Activated CD8-positive, alpha-beta memory T cell treated with anti-CD3 and anti-CD28 coated beads for 4 hours (primary cell): ENCODE data around the gene HCN4.

Experiments
- DNase-seq, 2 donors: peaks; one replicate each; pipeline ENCODE4 v3.0.0-alpha.2; 2020; ENCODE audit warnings: low read depth in 2 of 2

Gene HCN4

DNA sequence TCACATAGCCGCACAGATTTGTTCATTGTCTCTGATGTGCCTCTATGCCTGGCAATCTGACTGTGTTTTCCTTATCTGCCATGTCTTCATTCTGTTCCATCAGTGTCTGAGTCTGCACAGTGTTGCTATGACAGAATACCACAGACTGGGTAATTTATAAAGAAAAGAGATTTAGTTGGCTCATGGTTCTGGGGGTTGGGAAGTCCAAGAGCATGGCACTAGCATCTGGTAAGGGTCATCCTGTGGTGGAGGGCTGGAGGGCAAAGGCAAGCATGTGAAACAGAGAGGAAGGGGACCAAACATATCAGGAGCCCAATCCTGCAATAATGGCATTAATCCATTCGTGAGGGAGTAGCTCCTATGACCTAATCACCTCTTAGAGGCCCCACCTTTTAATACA lies 11.9 kb upstream of the HCN4 start:
- DNase-seq, result no peak

- no peak for DNase-seq
Observed at GRCh38 chr15:73378089-73378488, 9.3 kb upstream of the HCN4 start.

GRCh38 chr15:73375755-73376305 lies 7.1 kb upstream of the HCN4 start:
- DNase-seq, result no peak

GRCh38 chr15:73375012-73375411 lies 6.3 kb upstream of the HCN4 start:
- no peak for DNase-seq

GRCh38 chr15:73374604-73375003 lies 5.8 kb upstream of the HCN4 start:
- no peak for DNase-seq

DNA sequence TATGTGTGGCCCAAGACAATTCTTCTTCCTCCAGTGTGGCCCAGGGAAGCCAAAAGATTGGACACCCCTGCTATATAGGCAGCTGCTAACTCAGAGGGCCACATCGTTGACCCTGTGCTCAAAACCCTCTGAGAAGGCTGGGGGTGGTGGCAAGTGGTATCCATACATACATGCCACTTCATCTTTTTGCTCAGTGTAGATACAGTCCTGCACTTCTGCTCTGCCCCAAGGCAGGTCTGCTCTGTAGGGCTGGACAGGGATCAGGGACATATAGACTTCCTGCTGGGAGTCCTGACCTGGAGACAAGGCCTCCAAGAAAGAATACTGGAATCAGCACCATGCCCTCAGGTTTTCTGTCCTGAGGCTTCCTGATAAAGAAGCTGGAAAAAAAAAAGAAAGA lies 4.5 kb upstream of the HCN4 start:
- DNase-seq, result no peak

DNA sequence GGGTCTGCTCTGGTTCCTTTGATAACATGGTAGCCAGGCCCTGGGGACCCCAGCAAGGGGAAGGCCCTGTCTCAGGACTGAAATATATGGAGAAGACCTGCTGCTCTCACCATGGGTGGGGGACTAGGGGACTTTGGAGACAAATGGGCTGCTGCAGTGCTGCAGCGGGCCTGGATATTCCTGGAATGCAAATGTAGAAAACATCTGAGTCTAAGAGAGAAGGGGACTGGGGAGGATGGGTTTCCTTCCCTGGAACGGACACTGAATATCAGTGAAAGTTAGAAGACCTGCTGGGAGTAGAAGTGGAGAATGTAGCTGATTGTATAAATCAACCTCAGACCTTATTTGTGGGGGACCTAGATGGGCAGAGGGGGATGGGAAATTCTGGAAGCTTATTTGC lies 3.1 kb upstream of the HCN4 start:
- DNase-seq, result no peak

DNA sequence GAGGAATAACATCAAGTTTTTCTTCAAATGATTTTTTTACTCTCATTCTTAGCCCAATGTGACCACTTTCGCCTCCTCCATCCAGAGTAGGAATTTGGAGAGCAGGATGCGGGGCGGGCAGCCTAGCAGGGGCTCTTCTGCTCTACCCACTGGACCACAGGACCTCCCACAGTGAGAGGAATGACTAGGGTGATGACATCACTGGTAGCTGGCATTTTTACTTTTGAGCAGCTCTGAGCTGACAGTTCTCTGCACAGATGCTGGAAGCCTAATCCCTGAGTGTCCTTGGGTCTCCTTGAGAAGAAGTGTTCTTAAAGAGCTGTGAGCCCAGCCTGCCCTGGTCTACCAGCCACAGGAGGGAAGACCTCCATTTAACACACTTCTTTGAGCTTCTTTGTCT lies 1.4 kb upstream of the HCN4 start:
- DNase-seq, result no peak

GRCh38 chr15:73369154-73369694 lies 466 bp upstream of the HCN4 start:
- DNase-seq, result no peak

DNA sequence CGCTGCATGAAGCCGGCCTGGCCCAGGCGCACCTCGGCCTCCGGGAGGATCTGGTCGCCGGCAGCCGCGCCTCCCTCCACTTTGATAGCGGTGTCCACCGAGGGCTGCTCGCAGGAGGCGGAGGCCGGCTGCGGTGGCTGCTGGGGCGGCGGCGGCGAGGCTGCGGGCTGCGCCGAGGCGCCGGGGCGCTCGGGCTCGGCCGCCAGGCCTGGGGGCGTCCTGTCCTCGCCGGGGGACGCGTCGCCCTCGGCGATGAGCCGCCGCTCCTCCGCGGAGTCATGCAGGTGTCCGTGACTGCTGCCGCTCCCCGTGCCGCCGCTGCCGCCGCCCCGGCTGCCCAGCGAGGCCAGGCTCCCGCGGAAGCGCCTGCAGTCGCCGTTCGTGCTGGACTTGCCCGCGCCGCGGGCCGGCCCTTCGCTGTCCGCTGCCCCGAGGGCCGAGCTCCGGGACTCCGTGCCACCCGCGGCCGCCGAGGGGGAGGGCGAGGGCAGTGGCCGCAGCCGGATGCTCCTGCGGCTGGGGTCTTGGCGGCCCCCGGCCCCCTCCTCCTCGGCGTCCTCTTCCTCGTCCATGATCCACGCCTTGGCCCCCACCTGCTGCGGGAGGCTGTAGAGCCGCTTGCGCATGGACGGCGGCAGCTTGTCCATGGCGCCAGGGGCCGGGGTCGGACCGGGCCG lies 996 bp downstream of the HCN4 start:
- DNase-seq, result no peak

DNA sequence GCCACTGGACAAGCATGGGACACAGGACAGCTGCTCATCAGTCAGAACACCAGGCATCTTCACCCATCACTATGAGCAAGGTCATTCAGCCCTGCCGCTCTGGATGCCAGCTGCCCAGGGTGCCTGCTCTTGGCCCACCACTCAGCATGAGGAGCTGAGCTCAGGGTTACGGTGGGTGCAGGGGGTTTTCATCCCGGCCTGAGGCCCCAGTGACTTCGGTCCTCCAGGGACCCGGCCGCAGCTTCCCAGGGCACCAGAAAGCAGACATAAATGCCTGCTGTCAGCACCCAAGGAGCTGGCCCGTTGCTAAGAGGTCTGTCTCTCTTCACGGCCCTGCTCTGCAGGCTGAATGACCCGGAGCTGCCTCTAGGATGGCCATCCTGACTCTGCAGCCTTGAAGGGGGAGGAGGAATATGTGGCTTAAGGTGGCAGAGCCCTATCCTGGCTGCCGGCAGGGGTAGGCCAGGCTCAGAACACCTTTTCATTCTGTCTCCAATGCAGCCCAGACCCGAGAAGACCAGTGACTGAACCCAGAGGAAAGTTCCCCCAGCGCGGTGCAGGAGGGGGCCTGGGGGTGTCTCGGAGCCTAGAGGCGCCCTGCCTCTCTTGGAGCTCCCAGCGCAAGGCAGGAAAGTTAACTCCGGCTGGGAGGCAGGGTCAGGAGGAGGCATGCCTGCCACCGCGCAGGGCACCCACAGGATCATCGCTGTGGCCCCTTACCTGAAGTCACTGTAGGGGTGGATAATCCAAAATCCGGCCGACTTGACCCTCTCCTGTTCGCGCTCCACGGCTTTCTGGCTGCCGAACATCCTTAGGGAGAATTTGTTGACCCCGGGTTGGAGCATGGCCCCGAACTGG lies 1.8 kb downstream of the HCN4 start:
- DNase-seq, result no peak

GRCh38 chr15:73364070-73364469 lies 4.7 kb downstream of the HCN4 start:
- no peak for DNase-seq

GRCh38 chr15:73362900-73363299 lies 5.9 kb downstream of the HCN4 start:
- no peak for DNase-seq

DNA sequence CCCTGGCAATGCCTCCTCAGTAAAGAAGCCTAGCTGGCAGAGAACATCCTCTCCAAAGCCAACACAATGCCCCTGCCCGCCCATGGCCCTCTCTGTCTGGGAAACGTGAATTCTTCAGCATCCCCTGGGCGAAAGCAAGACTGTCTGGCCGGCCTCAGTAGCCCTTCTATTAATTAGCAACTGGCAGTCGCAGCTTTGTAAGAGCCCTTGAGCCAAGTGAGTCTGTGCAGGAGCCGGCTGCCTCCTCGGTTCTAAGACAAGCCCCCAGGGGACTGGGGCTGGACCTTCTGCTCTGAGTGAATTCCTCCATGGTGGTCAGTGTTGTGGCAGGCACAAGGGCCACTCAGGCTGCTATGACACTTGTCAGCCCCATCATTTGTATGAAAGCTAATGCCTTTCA lies 7.4 kb downstream of the HCN4 start:
- DNase-seq, result no peak

DNA sequence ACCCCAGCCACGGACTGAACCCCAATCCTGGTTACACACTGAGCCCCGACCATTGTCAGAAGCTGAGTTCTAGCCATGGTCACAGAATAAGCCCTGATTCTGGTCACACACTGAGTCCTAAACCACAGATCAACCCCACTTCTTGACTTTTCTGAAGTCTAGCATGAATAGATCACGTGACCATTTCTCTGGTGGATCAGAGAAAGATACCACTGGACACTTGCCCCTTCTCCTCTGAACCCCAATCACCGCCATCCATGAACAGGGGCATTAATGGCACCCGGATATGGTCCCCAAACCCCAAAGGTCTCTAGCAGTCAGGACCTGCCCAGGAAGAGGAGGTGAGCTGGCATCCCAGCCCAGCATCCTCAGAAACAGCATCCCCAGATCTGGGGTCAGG lies 9.1 kb downstream of the HCN4 start:
- no peak for DNase-seq

GRCh38 chr15:73357999-73358665 lies 10.6 kb downstream of the HCN4 start:
- DNase-seq, result no peak

GRCh38 chr15:73355612-73356265 lies 13.0 kb downstream of the HCN4 start:
- no peak for DNase-seq

- DNase-seq, result no peak
Observed at GRCh38 chr15:73354241-73354640, 14.5 kb downstream of the HCN4 start.

- no peak for DNase-seq
Observed at GRCh38 chr15:73353734-73354133, 15.0 kb downstream of the HCN4 start.

- no peak for DNase-seq
Observed at GRCh38 chr15:73352082-73352481, 16.7 kb downstream of the HCN4 start.

DNA sequence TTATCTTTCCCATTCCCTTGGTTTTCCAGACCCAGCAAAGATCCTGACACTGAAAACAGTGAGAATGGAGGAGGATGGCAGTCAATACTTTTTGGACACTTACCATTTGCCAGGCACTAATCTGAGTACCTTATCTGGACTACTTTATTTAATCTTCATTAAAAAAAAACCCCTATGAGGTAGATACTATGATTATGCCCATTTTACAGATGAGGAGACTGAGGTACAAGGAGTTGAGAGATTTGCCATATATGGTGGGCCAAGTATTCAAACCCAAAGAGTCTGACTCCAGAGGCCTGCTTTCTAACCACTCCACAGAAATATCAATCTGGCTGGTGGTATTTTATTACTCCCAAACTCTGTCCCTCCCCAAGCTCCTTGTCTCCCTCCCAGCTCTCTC lies 19.6 kb downstream of the HCN4 start:
- no peak for DNase-seq
